ENCODE data around the gene FRMPD2.

FRMPD2 gene

DNA sequence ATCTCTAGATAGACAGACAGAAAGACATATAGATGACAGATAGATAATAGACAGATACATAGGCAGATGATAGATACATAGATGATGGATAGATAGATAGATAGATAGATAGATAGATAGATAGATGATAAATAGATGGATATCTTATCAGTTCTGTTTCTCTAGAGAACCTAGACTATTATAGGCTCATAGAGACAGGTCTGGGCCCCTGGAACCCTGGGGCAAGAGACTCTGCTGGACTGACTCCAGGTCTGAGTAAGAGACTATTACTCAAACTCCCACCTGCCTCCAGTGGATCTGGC, 58.3 kb downstream of the FRMPD2 start:
- Mint-ChIP-seq H3K4me1 (no peaks in the 10 kb centered on the region), H3K27me3 (ENCODE audit: low read depth) (peaks cover 4% of the 10 kb centered on the region), H3K27ac (no peak overlapping the region), H3K36me3 (ENCODE audit: low read depth) (no peaks in the 10 kb centered on the region), H3K9me3 (peaks cover 2% of the 10 kb centered on the region), H3K4me3 (no peak overlapping the region)
- TF ChIP-seq, protein P1, sequence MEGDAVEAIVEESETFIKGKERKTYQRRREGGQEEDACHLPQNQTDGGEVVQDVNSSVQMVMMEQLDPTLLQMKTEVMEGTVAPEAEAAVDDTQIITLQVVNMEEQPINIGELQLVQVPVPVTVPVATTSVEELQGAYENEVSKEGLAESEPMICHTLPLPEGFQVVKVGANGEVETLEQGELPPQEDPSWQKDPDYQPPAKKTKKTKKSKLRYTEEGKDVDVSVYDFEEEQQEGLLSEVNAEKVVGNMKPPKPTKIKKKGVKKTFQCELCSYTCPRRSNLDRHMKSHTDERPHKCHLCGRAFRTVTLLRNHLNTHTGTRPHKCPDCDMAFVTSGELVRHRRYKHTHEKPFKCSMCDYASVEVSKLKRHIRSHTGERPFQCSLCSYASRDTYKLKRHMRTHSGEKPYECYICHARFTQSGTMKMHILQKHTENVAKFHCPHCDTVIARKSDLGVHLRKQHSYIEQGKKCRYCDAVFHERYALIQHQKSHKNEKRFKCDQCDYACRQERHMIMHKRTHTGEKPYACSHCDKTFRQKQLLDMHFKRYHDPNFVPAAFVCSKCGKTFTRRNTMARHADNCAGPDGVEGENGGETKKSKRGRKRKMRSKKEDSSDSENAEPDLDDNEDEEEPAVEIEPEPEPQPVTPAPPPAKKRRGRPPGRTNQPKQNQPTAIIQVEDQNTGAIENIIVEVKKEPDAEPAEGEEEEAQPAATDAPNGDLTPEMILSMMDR (IDR thresholded peaks at IDR 0.05; ENCODE audit: unreplicated experiment in 3 of 3) = no peak

DNA sequence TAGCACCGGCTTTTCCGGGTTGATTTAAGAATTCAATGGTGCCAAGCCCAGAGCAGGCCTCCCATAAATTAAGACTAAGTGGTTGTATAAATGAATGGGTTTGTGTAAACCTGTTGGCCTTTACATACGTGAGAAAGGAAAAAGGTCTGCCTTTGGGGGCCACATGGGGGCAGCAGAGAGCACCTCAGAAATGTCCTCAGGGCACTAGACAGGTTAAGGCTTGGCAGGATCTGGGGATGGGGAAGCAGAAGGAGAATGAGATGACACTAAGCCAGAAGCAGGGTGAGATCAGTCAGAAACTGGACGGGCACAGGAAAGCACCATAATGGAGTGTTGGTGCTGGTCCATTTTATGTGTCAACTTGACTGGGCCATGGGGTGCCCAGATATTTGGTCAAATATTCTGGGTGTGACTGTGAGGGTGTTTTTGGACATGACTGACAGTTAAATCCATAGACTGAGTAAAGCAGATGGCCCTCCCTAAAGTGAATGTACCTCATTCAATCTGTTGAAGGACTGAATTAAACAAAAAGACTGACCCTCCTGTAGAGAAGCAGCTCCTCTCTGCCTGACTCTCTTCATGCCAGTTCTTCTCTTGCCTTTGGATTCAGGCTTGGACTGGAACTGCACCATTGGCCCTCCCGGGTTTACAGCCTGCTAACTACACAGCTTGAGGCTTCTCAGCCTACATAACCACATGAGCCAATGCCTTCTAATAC, 58.9 kb downstream of the FRMPD2 start:
- Mint-ChIP-seq H3K9me3 (no peaks in the 10 kb centered on the region), H3K36me3 (ENCODE audit: low read depth) (no peaks in the 10 kb centered on the region), H3K27me3 (ENCODE audit: low read depth) (peaks cover 4% of the 10 kb centered on the region), H3K4me3 (no peak overlapping the region), H3K27ac (no peak overlapping the region), H3K4me1 (no peaks in the 10 kb centered on the region)
- TF ChIP-seq, protein P1 (IDR thresholded peaks at IDR 0.05; ENCODE audit: unreplicated experiment in 3 of 3) = peak; percentile 35 to 57 (median 51)

DNA sequence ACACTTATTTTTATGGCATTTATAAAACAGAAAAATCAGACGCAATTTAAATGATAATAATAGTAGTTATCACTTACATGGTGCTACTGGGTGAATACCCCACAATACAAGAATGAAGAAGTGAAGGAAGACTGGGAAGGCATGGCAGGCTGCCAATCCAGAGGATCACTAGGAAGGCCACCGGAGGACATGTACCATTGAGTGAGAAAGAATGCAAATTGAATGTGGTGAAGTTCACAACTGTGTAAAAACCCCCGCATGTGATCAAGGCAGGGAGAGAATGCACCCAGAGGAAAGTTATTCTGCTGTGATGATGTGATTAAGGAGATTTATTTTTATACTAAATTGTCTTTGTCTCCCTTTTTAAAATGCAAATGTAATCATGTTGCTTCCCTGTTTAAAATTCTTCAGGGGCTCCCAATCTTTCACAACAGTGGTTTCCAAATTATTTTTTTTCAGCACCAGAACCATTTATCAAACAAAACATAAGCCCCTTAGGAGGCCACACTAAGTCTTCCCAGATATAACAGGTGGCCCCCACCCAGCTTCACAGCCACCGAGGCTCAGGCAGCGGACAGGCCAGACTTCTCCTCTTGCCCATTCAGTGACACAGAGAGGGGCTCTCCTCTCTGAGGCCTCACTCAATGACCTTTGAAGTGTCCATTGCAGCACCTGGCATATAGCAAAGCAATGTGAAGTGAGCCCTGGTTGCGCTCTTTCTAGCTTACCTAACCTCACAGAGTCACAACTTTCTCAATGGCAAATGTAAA, 59.6 kb downstream of the FRMPD2 start:
- no peak overlapping the region for H3K4me3 Mint-ChIP-seq
- TF ChIP-seq, protein P1 (IDR thresholded peaks at IDR 0.05; ENCODE audit: unreplicated experiment in 3 of 3) = no peak
- H3K27ac Mint-ChIP-seq = no peak overlapping the region
- H3K9me3 Mint-ChIP-seq = no peaks in the 10 kb centered on the region
- no peaks in the 10 kb centered on the region for H3K36me3 Mint-ChIP-seq (ENCODE audit: low read depth)
- H3K27me3 Mint-ChIP-seq (ENCODE audit: low read depth) = peaks cover 4% of the 10 kb centered on the region
- H3K4me1 Mint-ChIP-seq = no peaks in the 10 kb centered on the region

DNA sequence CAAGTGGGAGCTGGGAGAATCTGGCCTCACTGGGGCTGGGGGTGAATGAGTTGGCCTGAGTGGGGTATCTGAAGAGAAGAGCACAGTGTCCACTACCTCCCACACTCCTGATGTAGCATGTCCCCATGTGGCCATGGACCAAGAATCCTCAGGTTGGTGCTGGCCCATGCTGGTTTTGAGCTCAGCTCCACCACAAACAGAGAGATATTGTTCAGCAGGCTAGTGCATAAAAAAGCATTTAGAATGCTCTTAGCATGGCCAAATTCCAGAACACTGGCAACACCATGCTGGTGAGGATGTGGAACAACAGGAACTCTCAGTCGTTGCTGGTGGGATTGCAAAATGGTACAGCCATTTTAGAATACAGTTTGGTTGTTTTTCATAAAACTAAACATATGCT, 61.4 kb downstream of the FRMPD2 start:
- Mint-ChIP-seq H3K27me3 (ENCODE audit: low read depth) (peaks cover 4% of the 10 kb centered on the region), H3K4me1 (no peaks in the 10 kb centered on the region), H3K4me3 (no peak overlapping the region), H3K36me3 (ENCODE audit: low read depth) (no peaks in the 10 kb centered on the region), H3K27ac (no peak overlapping the region), H3K9me3 (no peaks in the 10 kb centered on the region)
- TF ChIP-seq, protein P1 (IDR thresholded peaks at IDR 0.05; ENCODE audit: unreplicated experiment in 3 of 3) = no peak

DNA sequence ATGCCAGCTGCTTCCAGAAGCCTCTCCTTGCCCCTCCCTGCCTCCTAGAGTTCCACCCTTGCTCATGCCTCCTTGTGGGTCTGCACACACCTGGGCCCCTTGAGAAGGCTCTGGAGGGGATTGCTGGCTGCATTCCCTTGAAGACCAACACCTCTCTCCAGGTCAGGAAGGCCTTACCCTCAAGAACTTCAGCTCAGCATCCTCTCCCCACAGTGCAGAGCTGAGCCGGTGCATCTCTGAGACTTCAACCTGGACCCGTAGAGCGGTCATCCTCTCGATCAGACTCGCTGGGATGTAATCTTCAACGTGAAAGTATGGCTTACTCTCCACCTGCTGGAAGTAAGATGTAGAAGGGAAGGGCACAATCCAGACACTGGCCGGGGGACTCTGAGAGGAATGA, 62.7 kb downstream of the FRMPD2 start:
- TF ChIP-seq, protein P1 (IDR thresholded peaks at IDR 0.05; ENCODE audit: unreplicated experiment in 3 of 3) = no peak
- H3K4me3 Mint-ChIP-seq = no peak overlapping the region
- H3K4me1 Mint-ChIP-seq = no peaks in the 10 kb centered on the region
- H3K9me3 Mint-ChIP-seq = no peaks in the 10 kb centered on the region
- H3K27ac Mint-ChIP-seq = no peak overlapping the region
- no peaks in the 10 kb centered on the region for H3K36me3 Mint-ChIP-seq (ENCODE audit: low read depth)
- peaks cover 4% of the 10 kb centered on the region for H3K27me3 Mint-ChIP-seq (ENCODE audit: low read depth)

DNA sequence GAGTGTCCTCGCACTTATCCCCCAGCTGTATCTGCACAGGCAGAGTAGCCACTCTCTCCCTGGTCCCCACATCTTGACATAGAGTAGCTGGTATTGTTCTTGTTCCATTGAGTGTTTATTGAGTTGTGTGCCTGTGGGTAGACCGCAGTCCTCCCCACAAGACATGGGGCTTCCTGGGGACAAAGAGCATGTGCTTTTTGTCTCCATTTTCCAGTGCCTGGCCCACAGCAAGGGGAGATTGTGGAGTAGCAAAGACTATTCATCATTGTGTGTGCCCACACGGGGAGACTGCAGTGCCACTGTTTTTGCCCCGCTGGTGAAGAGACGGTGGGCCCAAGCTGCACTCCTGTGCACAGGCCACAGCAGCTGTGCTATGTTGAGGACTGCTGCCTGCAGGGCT, 63.5 kb downstream of the FRMPD2 start:
- no peaks in the 10 kb centered on the region for H3K9me3 Mint-ChIP-seq
- peaks cover 4% of the 10 kb centered on the region for H3K27me3 Mint-ChIP-seq (ENCODE audit: low read depth)

More for the DNA sequence above, 63.5 kb downstream of the FRMPD2 start:
- no peaks in the 10 kb centered on the region for H3K36me3 Mint-ChIP-seq (ENCODE audit: low read depth)
- H3K4me3 Mint-ChIP-seq = no peak overlapping the region
- H3K4me1 Mint-ChIP-seq = no peaks in the 10 kb centered on the region
- TF ChIP-seq, protein P1 (IDR thresholded peaks at IDR 0.05; ENCODE audit: unreplicated experiment in 3 of 3) = no peak
- H3K27ac Mint-ChIP-seq = no peak overlapping the region

Measured in nephron (organoid).